ENCODE results near the gene TMEM138.

TMEM138 gene

DNA sequence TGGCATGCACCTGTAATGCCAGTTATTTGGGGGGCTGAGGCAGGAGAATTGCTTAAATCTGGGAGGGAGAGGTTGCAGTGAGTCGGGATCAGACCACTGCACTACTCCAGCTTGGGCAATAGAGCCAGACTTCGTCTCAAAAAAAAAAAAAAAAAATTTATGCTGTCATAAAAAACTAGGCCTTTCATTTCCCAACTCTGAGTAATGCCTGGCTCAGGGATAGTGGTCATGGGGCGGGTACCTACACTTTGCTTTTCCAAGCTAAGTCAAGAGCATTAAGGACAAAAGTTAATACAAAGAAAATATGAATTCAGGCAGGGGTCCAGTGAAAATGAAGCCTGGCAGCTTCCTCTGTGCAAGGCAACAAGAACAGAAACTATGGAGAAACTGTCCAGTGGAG, 51.3 kb downstream of the TMEM138 start:
- no peaks in the 10 kb centered on the region for H3K27me3 ChIP-seq (ENCODE audit: insufficient read depth, poor library complexity, severe bottlenecking)
- H3K27ac ChIP-seq (replicated peaks): no peak overlapping the region
- H3K4me3 ChIP-seq (replicated peaks; ENCODE audit: insufficient read depth, low read length): no peak overlapping the region
- DNase-seq (ENCODE audit: low read depth in 1 of 2, low spot score in 1 of 2): no peak
- TF ChIP-seq SPI1 (IDR thresholded peaks at IDR 0.05; ENCODE audit: borderline replicate concordance, low read depth): no peak

DNA sequence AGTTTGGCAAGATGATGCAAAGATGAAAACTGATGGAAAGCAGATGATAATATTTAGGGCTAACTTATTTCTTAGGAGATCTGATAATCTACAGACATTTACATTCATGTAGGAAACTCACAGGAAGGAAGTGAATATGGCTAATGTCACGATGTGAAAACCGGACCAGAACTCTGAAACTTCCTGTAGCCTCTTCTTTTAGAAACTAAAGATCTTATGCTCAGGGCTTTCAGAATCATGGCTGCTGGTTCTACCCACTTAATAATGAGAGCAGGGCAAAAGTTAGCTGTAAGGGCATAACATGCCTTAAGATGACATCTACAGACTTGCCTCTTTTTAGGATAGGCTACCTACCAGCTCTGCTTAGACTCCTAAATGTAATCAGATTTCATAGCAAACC, 52.4 kb downstream of the TMEM138 start:
- Histone ChIP-seq H3K27me3 (ENCODE audit: insufficient read depth, poor library complexity, severe bottlenecking) (no peaks in the 10 kb centered on the region), H3K4me3 (replicated peaks; ENCODE audit: insufficient read depth, low read length) (no peak overlapping the region), H3K27ac (replicated peaks) (no peak overlapping the region)
- DNase-seq (ENCODE audit: low read depth in 1 of 2, low spot score in 1 of 2): no peak
- no peak for TF ChIP-seq SPI1 (IDR thresholded peaks at IDR 0.05; ENCODE audit: borderline replicate concordance, low read depth)
- TF ChIP-seq, protein P1, sequence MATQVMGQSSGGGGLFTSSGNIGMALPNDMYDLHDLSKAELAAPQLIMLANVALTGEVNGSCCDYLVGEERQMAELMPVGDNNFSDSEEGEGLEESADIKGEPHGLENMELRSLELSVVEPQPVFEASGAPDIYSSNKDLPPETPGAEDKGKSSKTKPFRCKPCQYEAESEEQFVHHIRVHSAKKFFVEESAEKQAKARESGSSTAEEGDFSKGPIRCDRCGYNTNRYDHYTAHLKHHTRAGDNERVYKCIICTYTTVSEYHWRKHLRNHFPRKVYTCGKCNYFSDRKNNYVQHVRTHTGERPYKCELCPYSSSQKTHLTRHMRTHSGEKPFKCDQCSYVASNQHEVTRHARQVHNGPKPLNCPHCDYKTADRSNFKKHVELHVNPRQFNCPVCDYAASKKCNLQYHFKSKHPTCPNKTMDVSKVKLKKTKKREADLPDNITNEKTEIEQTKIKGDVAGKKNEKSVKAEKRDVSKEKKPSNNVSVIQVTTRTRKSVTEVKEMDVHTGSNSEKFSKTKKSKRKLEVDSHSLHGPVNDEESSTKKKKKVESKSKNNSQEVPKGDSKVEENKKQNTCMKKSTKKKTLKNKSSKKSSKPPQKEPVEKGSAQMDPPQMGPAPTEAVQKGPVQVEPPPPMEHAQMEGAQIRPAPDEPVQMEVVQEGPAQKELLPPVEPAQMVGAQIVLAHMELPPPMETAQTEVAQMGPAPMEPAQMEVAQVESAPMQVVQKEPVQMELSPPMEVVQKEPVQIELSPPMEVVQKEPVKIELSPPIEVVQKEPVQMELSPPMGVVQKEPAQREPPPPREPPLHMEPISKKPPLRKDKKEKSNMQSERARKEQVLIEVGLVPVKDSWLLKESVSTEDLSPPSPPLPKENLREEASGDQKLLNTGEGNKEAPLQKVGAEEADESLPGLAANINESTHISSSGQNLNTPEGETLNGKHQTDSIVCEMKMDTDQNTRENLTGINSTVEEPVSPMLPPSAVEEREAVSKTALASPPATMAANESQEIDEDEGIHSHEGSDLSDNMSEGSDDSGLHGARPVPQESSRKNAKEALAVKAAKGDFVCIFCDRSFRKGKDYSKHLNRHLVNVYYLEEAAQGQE (IDR thresholded peaks at IDR 0.05; ENCODE audit: insufficient replicate concordance, low read depth): no peak
- TF ChIP-seq POLR2AphosphoS5 (IDR thresholded peaks at IDR 0.05; ENCODE audit: low read depth): no peak
- TF ChIP-seq GABPA (IDR thresholded peaks at IDR 0.05; ENCODE audit: low read depth): no peak

DNA sequence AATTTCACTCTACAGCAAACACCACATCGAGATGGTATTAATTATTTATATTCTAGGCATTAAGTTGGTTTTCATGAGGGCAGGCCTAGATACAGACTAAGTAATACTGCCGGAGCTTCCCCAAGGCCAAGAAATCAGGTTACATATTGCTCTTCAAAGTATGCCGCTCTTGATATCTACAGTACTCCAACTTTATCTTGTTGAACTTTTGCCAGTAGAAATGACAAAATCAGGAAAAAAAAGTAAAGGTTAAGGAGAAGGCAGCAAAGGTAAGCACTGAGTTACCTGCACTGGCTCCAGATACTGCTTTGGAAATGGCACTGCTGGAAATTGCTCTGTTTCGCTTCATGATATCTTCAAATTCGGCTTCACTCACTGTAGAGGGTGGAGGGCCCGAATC, 53.2 kb downstream of the TMEM138 start:
- no peak overlapping the region for H3K27ac ChIP-seq (replicated peaks)
- TF ChIP-seq, protein P1 (IDR thresholded peaks at IDR 0.05; ENCODE audit: insufficient replicate concordance, low read depth): no peak
- TF ChIP-seq SPI1 (IDR thresholded peaks at IDR 0.05; ENCODE audit: borderline replicate concordance, low read depth): no peak
- TF ChIP-seq, protein P2, sequence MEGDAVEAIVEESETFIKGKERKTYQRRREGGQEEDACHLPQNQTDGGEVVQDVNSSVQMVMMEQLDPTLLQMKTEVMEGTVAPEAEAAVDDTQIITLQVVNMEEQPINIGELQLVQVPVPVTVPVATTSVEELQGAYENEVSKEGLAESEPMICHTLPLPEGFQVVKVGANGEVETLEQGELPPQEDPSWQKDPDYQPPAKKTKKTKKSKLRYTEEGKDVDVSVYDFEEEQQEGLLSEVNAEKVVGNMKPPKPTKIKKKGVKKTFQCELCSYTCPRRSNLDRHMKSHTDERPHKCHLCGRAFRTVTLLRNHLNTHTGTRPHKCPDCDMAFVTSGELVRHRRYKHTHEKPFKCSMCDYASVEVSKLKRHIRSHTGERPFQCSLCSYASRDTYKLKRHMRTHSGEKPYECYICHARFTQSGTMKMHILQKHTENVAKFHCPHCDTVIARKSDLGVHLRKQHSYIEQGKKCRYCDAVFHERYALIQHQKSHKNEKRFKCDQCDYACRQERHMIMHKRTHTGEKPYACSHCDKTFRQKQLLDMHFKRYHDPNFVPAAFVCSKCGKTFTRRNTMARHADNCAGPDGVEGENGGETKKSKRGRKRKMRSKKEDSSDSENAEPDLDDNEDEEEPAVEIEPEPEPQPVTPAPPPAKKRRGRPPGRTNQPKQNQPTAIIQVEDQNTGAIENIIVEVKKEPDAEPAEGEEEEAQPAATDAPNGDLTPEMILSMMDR (IDR thresholded peaks at IDR 0.05; ENCODE audit: insufficient read depth, low read length): no peak
- no peak for TF ChIP-seq POLR2AphosphoS5 (IDR thresholded peaks at IDR 0.05; ENCODE audit: low read depth)
- TF ChIP-seq GABPA (IDR thresholded peaks at IDR 0.05; ENCODE audit: low read depth): no peak
- no peaks in the 10 kb centered on the region for H3K27me3 ChIP-seq (ENCODE audit: insufficient read depth, poor library complexity, severe bottlenecking)
- no peak for DNase-seq (ENCODE audit: low read depth in 1 of 2, low spot score in 1 of 2)
- no peak overlapping the region for H3K4me3 ChIP-seq (replicated peaks; ENCODE audit: insufficient read depth, low read length)

DNA sequence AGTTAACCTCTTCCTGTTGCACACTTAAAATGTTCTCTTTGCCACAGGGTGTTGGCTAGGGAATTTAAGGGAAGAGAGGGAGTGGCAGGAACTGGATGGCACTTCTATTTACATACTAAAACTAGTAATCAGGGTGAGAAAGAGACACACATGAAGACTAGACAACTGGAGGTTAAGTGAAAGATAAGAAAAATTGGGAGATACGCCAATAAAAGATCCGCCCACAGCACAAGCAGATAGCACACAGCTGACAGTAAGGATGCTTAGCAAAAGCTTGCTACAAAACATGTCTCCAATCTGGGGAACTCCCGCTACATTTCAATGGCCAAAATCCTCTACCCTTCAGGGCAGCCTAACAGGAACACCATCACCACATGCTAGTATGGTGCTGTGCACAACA, 54.8 kb downstream of the TMEM138 start:
- no peak for DNase-seq (ENCODE audit: low read depth in 1 of 2, low spot score in 1 of 2)
- H3K27ac ChIP-seq (replicated peaks): peak overlapping the region; percentile 81
- H3K27me3 ChIP-seq (ENCODE audit: insufficient read depth, poor library complexity, severe bottlenecking): no peaks in the 10 kb centered on the region
- no peak overlapping the region for H3K4me3 ChIP-seq (replicated peaks; ENCODE audit: insufficient read depth, low read length)
- TF ChIP-seq POLR2AphosphoS5 (IDR thresholded peaks at IDR 0.05; ENCODE audit: low read depth): no peak
- TF ChIP-seq, protein P2 (IDR thresholded peaks at IDR 0.05; ENCODE audit: insufficient read depth, low read length): no peak
- no peak for TF ChIP-seq GABPA (IDR thresholded peaks at IDR 0.05; ENCODE audit: low read depth)
- TF ChIP-seq SPI1 (IDR thresholded peaks at IDR 0.05; ENCODE audit: borderline replicate concordance, low read depth): no peak
- TF ChIP-seq, protein P1 (IDR thresholded peaks at IDR 0.05; ENCODE audit: insufficient replicate concordance, low read depth): no peak
